HG03442 (cell line): ENCODE results near the gene ATP6V1G2.
"Not testable (repeated sequence)": the region's sequence is repeated elsewhere in the genome, so short reads cannot be mapped to it uniquely, and the experiment has no call there.

ENCODE experiments used
- ATAC-seq: cut with Tn5 transposase; IDR thresholded peaks from one replicate; pipeline ENCODE4 v1.9.1; 2021; ENCODE audit warnings: mild to moderate bottlenecking, moderate library complexity; ENCODE audit not compliant: unreplicated experiment

The ATP6V1G2 gene

GRCh38 chr6:31530659-31531058 is 15.7 kb downstream of the ATP6V1G2 start:
- ATAC-seq = no peak

- ATAC-seq = no peak
Observed at GRCh38 chr6:31529329-31530150, 16.9 kb downstream of the ATP6V1G2 start.

GRCh38 chr6:31528821-31529328 is 17.5 kb downstream of the ATP6V1G2 start, which contains the start of gene MCCD1:
MCCD1 (plus strand) TSS chr6:31528962; CDS start chr6:31529015, 53 bp downstream.
- no peak for ATAC-seq

- ATAC-seq = no peak
Observed at GRCh38 chr6:31528307-31528777, 18.1 kb downstream of the ATP6V1G2 start.

- ATAC-seq = no peak
Observed at GRCh38 chr6:31525932-31526591, 20.3 kb downstream of the ATP6V1G2 start.

- no peak for ATAC-seq
Observed at GRCh38 chr6:31525553-31525931, 20.9 kb downstream of the ATP6V1G2 start.

GRCh38 chr6:31521835-31522234 is 24.6 kb downstream of the ATP6V1G2 start:
- ATAC-seq = no peak

- no peak for ATAC-seq
Observed at GRCh38 chr6:31513456-31514165, 32.8 kb downstream of the ATP6V1G2 start.

GRCh38 chr6:31510007-31510406 is 36.4 kb downstream of the ATP6V1G2 start:
- ATAC-seq = no peak

GRCh38 chr6:31509036-31509435 is 37.4 kb downstream of the ATP6V1G2 start:
- ATAC-seq = not testable (repeated sequence)

- ATAC-seq = no peak
Observed at GRCh38 chr6:31502586-31502985, 43.8 kb downstream of the ATP6V1G2 start.

- ATAC-seq = not testable (repeated sequence)
Observed at GRCh38 chr6:31499648-31500047, 46.8 kb downstream of the ATP6V1G2 start.

GRCh38 chr6:31498748-31499147 is 47.7 kb downstream of the ATP6V1G2 start:
- no peak for ATAC-seq

- peak; percentile 48 for ATAC-seq
Observed at GRCh38 chr6:31497531-31498476, 48.6 kb downstream of the ATP6V1G2 start, which contains the start of gene MICB. MICB (plus strand) TSS chr6:31498145; CDS start chr6:31498194, 49 bp downstream.

GRCh38 chr6:31496826-31497225 is 49.6 kb downstream of the ATP6V1G2 start:
- ATAC-seq = not testable (repeated sequence)

- no peak for ATAC-seq
Observed at GRCh38 chr6:31495580-31495979, 50.8 kb downstream of the ATP6V1G2 start.
